GM18517 (cell line): Measurements from ENCODE around the gene DCAF7.
A peak's percentile ranks its signal among the peaks of the same experiment; 100 is the strongest.

ENCODE experiments used
- ATAC-seq: cut with Tn5 transposase; IDR thresholded peaks from one replicate; pipeline ENCODE4 v1.9.1; 2021; ENCODE audit warnings: mild to moderate bottlenecking, moderate library complexity; ENCODE audit not compliant: unreplicated experiment

Gene DCAF7

DNA sequence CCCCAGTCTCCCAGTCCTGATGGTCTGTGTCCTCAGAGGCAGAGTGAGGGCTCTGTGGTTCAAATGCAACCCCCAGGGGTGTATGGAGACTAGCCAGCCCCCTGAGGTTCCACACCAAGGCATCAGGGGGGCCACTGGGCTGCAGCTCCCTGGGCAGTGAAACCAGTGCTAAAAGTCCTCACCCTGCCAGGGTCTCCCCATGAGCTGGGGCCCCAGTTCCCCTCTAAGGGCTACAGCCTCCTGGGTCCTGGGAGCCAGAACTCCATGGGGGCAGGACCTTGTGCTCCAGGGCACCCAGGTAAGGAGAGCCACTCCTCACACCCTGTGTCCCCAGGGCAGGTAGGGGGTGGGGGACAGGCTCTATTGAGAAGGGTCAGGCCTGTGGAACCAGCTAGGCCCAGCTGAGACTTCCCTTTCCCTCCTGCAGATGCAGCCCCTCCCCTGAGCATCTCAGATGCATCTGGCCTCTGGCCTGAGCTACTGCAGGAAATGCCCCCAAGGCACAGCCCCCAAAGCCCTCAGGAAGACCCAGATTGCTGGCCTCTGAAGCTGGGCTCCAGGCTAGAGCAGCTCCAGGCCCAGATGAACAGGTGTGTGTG, 6.4 kb upstream of the DCAF7 start:
- no peak for ATAC-seq

GRCh38 chr17:63544467-63545301, 5.6 kb upstream of the DCAF7 start:
- ATAC-seq = no peak

DNA sequence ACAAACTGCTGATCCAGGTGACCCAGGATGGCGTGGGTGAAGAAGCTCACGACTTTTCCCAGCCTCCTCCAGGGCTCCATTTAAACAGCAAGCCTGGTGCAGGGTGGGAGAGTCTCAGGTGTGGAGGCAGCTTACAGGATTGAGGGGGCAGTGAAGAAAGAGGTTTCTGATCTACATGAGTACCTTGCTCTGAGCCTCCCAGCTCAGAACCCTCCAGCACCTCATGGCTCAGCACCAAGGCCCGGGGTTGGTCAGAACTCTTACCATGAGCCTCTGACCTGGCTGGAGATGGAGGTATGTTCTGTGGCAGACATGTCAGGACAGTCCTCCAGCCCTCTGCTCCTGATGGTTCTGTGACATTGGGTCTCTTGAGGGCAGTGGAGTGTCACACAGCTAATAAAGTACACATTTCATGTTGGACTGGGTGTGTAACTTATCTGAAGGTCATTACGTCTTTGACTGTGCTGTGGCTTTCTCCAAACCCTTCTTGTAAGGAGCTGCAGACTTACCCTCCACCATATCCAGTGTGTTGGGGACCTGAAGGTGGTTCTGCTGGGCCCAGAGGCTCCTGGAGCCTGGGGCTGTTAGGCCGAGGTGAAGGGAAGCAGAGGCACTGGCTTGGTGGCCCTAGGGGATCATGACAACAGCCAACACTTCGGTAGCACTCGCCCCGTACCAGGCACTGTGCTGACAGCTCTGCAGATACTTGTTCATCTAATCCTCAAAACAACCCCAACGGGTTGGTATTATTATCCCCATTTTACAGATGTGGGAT, 3.8 kb upstream of the DCAF7 start:
- ATAC-seq = no peak

- no peak for ATAC-seq
Observed at GRCh38 chr17:63547083-63547523, 3.2 kb upstream of the DCAF7 start.

DNA sequence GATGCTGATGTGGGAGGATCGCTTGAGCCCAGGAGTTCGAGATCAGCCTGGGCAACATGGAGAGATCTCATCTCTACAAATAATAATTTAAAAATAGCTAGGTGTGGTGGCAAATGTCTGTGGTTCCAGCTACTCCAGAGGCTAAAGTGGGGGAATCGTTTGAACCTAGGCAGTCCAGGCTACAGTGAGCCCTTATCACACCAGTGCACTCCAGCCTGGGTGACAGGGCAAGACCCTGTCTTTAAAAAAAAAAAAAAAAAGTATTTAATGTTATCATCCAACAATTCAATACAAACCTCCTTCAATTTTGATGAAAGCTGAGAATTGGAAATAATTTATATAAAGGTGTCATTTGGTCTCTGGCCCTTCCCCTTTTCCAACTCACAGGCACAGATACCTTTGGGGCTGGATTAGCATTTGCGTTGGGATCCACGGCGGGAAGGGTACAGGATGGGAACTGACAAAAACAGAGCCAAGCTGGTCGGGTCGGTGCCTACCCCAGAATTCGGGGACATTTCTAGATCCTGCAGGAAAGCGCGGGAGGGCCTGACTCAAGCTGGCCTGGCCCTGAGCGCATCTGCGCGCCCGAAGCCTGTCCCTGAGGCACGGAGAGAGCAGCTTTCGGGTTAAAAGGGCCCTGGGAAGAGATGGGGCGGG, 860 bp upstream of the DCAF7 start:
- peak; percentile 24 for ATAC-seq

- no peak for ATAC-seq
Observed at GRCh38 chr17:63550817-63551639, 751 bp downstream of the DCAF7 start.

- no peak for ATAC-seq
Observed at GRCh38 chr17:63552211-63552610, 1.9 kb downstream of the DCAF7 start.

- no peak for ATAC-seq
Observed at GRCh38 chr17:63555500-63556156, 5.4 kb downstream of the DCAF7 start.

DNA sequence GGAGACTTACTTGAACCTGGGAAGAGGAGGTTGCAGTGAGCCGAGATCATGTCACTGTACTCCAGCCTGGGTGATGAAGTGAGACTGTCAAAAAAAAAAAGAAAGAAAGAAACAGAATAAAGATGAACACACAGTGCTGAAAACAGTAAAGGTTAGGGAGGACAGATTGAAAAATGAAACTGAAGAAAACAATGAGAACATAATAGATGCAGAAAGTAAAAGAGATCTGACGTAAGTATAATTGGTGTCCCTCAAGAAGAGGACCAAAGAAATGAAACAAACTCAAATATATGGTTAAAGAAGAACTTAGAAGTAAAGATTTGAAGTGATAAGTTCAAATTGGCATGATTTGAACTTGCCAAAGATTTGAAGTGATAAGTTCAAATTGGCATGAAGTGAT, 7.1 kb downstream of the DCAF7 start:
- no peak for ATAC-seq

DNA sequence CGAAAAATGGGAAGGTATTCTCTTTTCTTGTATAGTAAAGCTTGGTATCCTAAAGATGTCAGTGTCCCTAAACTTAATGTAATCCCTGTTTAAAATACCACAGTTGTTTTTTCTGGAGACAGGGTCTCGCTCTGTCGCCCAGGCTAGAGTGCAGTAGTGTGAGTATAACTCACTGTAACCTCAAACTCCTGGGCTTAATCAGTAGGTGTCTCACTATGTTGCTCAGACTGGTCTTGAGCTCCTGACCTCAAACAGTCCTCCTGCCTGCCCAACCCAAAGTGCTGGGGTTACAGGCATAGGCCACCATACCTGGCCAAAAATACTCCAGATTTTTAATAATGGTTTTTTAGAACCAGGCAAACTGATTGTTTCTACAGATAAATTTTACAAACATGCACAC, 8.2 kb downstream of the DCAF7 start:
- ATAC-seq = no peak

DNA sequence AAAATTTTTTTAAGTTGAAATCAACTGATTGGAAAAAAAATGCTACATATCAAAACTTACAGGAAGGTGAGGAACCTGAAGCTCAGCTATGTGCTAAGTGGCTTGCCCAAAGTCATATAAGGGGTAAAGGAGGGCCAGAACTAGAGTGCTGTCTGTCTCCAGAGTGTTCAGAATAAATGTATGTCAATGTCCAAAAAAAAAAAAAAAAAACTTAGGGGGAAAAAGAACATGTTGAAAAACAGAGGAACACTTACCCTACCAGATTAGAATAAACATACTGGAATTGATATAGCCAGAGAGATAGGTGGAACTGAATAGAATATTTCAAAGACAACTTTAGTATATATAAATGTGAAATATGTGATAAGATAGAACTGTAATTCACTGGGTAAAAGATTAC, 11.5 kb downstream of the DCAF7 start:
- no peak for ATAC-seq

DNA sequence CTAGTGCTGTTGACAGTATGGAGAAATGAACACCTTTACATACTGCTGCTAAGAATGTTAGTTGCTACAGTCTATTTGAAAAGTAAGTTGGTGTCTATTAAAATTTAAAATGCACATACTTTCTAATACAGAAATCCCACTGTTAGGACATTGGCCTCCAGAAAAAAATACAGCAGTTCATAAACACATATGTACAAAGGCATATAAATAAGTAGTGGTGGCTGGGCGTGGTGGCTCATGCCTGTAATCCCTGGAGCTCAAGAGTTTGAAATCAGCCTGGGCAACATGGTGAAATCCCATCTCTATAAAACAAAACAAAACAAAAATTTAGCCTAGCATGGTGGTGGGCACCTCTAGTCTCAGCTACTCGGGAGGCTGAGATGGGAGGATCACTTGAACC, 13.1 kb downstream of the DCAF7 start:
- ATAC-seq = no peak

- ATAC-seq = no peak
Observed at GRCh38 chr17:63564562-63564961, 14.3 kb downstream of the DCAF7 start.

- no peak for ATAC-seq
Observed at GRCh38 chr17:63567229-63567628, 17.0 kb downstream of the DCAF7 start.

GRCh38 chr17:63568563-63568962, 18.3 kb downstream of the DCAF7 start:
- no peak for ATAC-seq

- ATAC-seq = no peak
Observed at GRCh38 chr17:63571632-63572310, 21.5 kb downstream of the DCAF7 start.

DNA sequence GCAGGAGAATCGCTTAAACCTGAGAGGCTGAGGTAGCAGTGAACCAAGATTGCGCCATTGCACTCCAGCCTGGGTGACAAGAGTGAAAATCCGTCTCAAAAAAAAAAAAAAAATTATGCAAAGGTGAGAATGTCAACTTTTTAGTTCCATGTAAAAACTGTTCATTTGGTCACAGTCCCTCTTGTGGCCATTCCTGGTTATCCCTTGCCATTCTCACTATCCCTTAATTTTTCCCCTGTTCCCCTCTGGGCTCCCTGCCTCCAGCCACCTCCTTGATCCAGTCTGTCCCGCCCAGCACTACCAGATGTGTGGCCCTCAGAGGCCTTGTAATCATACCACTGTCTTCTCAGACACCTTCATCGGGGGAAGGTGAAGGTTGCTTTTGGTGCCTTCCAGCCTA, 23.4 kb downstream of the DCAF7 start:
- ATAC-seq = no peak

DNA sequence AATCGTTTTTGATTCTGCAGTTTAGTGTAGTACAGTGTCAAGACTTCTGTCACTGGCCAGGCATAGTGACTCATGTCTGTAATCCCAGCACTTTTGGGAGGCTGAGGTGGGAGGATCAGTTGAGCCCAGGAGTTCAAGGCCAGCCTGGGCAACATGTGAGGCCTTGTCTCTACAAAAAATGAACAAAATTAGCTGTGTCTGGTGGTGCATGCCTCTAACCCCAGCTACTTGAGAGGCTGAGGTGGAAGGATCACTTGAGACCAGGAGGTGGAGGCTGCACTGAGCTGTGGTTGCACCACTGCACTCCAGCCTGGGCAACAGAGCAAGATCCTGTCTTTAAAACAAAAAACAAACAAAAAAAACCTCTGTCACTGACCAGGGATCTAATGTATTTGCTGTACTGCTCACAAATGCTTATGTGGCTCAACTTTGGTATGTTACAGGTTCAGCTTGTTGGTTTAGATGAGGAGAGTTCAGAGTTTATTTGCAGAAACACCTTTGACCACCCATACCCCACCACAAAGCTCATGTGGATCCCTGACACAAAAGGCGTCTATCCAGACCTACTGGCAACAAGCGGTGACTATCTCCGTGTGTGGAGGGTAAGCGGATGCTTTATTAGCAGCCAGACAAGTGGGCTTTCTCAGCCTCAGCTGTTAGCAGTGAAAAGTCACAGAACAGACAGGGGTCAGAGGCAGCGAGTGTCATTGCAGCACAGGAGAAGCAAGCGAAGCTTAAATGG, 27.9 kb downstream of the DCAF7 start:
- ATAC-seq = no peak

DNA sequence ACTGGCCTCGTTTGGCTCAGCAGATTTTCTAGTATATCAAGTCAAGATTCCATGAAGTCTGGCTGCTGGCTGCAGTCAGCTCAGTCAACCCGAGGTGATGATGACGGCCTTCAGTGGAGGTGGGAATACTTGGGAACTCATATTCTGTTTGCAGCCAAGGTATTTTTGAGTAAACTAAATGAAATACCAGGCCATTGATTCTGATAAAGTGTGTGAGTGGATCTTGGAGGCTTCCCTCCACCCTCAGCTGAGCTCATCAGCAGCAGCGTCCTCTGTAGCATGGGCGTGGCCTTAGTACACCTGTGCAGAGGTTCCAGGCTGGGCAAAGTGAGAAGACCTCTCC, 28.5 kb downstream of the DCAF7 start:
- no peak for ATAC-seq
